NCI-H2171 treated with DMSO at 0.1 percent for 48 hours (cell line): Measurements from ENCODE around the gene RAD17.
A peak's percentile ranks its signal among the peaks of the same experiment; 100 is the strongest.
"Not testable (repeated sequence)": the region's sequence is repeated elsewhere in the genome, so short reads cannot be mapped to it uniquely, and the experiment has no call there.

ENCODE experiments used
- DNase-seq: peaks from one replicate; lab custom pipeline; 2025; lab: John Stamatoyannopoulos, UW

RAD17 gene

GRCh38 chr5:69378376-69378775, 8.8 kb downstream of the RAD17 start:
- DNase-seq: no peak

- no peak for DNase-seq
Measured at GRCh38 chr5:69404659-69405330, 35.2 kb downstream of the RAD17 start.

DNA sequence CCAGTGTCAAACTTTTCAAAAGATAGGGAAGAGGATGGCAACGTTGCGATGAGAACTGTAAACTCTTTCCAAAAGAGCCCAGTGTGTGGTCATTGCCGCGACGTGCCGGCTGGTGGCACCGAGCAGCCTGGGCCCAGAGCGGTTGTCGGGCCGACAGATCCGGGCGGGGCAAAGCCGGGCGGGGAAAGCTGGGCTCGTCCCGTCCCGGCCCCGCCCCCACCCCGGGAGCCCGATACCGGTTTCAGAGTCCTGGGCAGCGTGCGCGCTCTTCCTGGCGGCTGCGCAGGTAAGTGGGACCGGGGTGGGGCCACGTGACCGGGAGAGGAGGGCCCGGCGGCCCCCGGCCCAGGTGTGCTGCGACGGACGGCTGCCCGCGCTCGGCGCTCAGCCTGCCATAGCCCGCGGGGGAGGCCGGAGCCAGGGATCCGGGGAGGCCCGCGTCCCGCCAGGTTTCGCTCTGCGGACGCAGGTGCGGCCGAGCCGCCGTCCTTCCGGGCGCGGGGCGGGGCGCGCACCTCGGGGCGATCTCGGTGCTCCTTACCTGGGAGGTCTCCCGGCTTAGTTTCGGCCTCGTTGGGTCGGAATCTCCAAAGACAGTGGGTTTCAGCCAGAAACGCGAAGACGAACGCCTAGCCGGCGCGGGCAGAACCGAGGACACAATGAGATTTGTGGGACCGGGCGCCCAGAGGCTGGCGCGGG, 45.4 kb downstream of the RAD17 start, which contains the start of gene MARVELD2:
Gene MARVELD2, plus strand, starts transcription at position 232 of the 699 bp plus-strand sequence. CDS start 4,270 bp downstream, outside the sequence.
- DNase-seq: peak; percentile 48

DNA sequence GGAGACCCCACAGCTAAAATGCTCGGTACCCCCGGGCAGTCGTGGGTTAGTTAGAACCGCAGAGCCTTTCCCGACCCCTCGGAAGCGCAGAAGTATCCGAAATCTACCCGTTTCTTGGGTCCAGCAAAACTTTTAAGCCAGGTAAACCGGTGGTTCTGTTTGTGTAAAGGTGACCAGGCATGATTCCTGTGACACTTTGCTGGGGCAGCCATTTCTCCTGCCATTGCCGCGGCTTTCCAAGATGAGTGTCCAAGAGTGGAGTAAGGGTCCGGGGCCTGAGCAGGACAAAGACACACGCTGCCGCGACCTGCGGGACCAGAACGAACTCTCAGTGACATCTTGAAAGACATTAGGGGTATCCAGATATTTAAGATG, 46.0 kb downstream of the RAD17 start:
- no peak for DNase-seq

- peak; percentile 5 for DNase-seq
Measured at GRCh38 chr5:69416180-69416579, 46.6 kb downstream of the RAD17 start.

- peak; percentile 8 for DNase-seq
Measured at GRCh38 chr5:69416699-69417098, 47.1 kb downstream of the RAD17 start.

DNA sequence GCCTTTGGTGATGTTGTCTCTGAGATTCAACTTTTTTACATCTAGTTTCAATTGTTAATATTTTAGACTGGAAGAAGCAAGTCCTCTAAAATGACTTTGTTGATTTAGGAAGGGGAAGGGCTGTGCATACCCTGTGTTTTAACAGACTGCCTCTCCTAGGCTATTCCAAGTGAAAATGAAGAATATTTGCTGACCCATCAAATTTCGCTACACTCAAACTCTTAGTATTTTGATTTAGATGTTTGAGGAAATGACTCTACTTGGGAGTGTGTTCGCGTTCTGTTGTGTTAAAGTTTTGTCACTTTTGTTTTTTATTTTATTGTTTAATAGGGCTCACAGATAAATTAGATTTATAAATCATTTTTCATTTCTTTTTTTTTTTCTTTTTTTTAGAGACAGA, 48.9 kb downstream of the RAD17 start:
- no peak for DNase-seq

GRCh38 chr5:69431424-69432303, 62.0 kb downstream of the RAD17 start:
- no peak for DNase-seq

DNA sequence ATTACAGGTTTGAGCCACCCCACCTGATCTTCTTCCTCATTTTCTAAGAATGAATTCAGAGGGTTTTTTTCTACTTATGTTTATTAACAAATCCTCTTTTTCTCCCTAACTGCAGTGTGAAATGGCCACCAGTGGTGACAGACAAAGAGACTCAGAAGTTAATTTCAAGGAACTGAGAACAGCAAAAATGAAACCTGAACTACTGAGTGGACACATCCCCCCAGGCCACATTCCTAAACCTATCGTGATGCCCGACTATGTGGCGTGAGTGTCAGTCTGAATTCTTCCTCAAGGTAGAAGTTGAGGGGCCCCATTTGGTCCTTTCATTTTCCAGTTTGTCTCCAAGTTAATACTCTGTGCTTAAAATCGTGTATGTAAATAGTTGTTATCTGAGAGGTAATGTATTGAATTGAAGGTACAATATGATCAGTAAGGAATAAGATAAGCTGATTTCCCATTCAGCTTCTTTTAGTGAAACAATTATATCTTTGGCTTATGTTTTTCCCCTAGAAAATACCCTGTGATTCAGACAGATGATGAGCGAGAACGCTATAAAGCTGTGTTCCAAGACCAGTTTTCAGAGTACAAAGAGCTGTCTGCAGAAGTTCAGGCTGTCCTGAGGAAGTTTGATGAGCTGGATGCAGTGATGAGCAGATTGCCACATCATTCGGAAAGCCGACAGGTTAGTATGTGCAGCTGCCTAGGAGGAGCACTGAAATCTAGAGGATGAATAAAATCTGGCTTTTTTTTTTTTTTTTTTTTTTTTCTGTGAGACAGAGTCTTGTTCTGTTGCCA, 63.0 kb downstream of the RAD17 start:
- no peak for DNase-seq

DNA sequence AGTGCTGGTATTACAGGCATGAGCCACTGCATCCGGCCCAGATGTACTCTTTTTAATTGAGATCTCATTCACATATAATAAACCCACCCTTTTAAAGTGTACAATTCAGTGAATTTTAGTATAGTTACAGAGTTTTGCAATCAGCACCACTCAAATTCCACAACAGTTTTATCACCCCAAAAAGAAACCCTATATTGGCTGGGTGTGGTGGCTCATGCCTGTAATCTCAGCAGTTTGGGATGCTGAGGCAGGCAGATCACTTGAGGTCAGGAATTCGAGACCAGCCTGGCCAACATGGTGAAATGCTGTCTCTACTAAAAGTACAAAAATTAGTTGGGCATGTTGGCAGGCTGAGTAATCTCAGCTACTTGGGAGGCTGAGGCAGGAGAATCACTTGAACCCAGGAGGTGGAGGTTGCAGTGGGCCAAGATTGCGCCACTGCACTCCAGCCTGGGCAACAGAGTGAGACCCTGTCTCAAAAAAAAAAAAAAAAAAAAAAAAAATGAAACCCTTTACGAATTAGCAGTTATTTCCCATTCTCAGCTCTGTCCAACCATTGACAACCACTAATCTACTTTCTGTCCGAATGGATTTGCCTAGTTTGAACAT, 65.8 kb downstream of the RAD17 start:
- DNase-seq: not testable (repeated sequence)

GRCh38 chr5:69444127-69444754, 74.6 kb downstream of the RAD17 start:
- DNase-seq: no peak

DNA sequence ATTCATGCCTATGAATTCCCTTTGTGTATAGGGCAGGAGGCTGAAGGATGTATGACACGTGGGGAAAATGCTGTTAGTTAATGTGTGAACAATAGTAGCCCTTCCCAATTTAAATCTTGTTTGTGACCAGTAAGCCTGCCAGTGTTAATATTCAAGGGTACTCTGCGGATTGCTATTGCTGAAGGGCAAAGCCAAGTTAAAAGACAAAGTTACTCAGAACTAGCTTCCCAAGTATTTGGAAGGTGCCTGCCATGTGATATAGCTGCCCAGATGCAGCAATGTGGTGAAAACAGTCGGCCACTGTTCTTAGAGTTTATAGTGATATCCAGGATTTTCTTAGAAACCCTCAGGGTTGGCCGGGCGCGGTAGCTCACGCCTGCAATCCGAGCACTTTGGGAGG, 79.9 kb downstream of the RAD17 start:
- no peak for DNase-seq

- DNase-seq: no peak
Measured at GRCh38 chr5:69450116-69450515, 80.5 kb downstream of the RAD17 start.

DNA sequence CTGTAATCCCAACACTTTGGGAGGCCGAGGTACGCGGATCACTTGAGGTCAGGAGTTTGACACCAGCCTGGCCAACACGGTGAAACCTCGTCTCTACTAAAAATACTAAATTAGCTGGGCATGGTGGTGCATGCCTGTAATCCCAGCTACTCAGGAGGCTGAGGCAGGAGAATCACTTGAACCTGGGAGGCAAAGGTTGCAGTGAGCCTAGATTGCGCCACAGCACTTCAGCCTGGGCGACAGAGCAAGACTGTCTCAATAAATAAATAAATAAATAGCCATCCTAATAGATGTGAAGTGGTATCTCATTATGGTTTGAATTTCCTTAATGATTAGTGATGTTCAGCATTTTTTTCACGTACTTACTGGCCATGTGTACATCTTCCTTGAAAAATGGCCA, 80.9 kb downstream of the RAD17 start:
- DNase-seq: not testable (repeated sequence)

DNA sequence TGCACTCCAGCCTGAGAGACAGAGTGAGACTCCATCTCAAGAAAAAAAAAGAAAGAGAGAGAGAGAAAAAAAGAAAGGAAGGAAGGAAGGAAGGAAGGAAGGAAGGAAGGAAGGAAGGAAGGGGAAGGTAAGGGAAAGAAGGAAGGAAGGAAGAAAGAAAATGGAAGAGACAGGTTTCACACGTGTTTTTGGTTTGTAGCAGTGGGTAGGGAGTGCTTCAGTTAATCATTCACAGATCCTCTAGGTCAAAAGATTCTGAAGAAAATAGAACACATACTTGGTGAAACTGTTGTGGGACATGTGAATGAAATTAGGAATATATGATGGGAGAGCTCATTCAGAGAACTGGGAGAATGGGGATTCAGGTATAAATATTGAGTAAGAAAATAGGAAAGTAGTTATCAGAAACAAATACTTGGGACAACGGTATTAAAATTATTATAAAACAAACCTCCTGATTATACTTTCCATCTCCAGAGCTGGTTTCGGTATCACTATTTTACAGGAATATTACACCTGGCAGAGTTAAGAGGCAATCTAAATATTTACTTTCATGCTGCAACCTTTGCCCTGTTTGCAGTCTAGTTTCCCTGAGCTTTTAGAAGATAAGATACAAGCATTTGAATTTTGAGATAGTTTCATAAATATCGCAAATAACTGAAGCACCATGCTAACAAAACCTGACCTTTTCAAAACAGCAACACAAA, 82.5 kb downstream of the RAD17 start:
- no peak for DNase-seq

- DNase-seq: not testable (repeated sequence)
Measured at GRCh38 chr5:69453487-69453886, 83.9 kb downstream of the RAD17 start.

- DNase-seq: peak; percentile 4
Measured at GRCh38 chr5:69454460-69455249, 85.0 kb downstream of the RAD17 start.

DNA sequence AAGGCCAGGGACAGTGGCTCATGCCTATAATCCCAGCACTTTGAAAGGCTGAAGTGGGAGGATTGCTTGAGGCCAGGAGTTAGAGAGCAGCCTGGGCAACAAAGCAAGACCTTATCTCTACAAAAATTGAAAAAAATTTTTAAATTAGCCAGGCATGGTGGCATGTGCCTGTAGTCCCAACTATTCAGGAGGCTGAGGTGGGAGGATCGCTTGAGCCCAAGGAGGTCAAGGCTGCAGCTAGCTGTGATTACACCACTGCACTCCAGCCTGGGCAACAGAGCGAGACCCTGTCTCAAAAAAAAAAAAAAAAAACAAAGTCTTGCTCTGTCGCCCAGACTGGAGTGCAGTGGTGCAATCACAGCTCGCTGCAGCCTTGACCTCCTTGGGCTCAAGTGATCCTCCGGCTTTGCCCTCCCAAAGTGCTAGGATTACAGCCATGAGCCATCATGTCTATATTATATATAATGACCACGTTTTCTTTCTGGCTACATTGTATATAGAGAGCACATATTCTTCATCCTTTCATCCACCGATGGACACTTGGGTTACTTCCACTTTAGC, 85.9 kb downstream of the RAD17 start:
- not testable (repeated sequence) for DNase-seq

- no peak for DNase-seq
Measured at GRCh38 chr5:69462170-69462569, 92.6 kb downstream of the RAD17 start.
